T-cell (primary cell): Measurements from ENCODE around the gene PTGDR2. TPM values are rescaled to one million over a fixed set of nuclear protein-coding genes. Genes with fewer than 3 reads are reported as not detected.

Experiments used
- ATAC-seq, 4 experiments: fragments of 200-7000 bp in 3 of 4; fragments of 150-1000 bp in 1 of 4; cut with Tn5 transposase; replicated peaks in 1 of 4; 1 replicate in 3 of 4; 2 replicates in 1 of 4; pipeline ENCODE4 v1.10.0; 2021; ENCODE audit warnings: moderate library complexity in 3 of 4, mild to moderate bottlenecking in 2 of 4, moderate number of reproducible peaks in 1 of 4
- CTCF ChIA-PET, 2 donors: fragments of 300-600 bp; sonication (Branson Sonifier 250); formaldehyde crosslinking; loops; one replicate each; lab custom pipeline; 2022; ENCODE audit warnings: antibody characterized with exemption in 2 of 2; lab: Charles Lee
- POLR2A ChIA-PET, 2 donors: fragments of 300-600 bp; sonication (Branson Sonifier 250); formaldehyde crosslinking; loops; one replicate each; lab custom pipeline; 2022; ENCODE audit warnings: antibody characterized with exemption in 2 of 2; lab: Charles Lee
- DNase-seq, 35 experiments: peaks; one replicate each; pipeline versions ENCODE4 v3.0.0 to v3.0.0-alpha.2; 2013 to 2023
- H3K27ac ChIP-seq: one replicate; pipeline ENCODE4 v1.5.1; 2013; ENCODE audit warnings: low read length
- H3K27me3 ChIP-seq, 2 experiments: replicated peaks in 1 of 2; 1 replicate in 1 of 2; 2 replicates in 1 of 2; pipeline versions ENCODE4 v1.6.1 to v1.7.0; 2013; ENCODE audit warnings: low read length in 1 of 2, mixed read lengths in 1 of 2; ENCODE audit not compliant: control insufficient read depth in 2 of 2, insufficient read depth in 2 of 2; ENCODE audit errors: extremely low read depth in 1 of 2
- H3K36me3 ChIP-seq, 2 donors: 1 replicate in 1 of 2; 2 replicates in 1 of 2; pipeline versions ENCODE4 v1.6.1 to v1.7.0; 2013; ENCODE audit warnings: low read length in 1 of 2; ENCODE audit not compliant: control insufficient read depth in 2 of 2, insufficient read depth in 1 of 2; ENCODE audit errors: extremely low read depth in 1 of 2
- H3K4me1 ChIP-seq, 2 experiments: 1 replicate in 1 of 2; 2 replicates in 1 of 2; pipeline versions ENCODE4 v1.6.1 to v1.7.0; 2013; ENCODE audit warnings: low read length in 2 of 2, mixed read lengths in 1 of 2; ENCODE audit not compliant: insufficient read depth in 2 of 2, control insufficient read depth in 1 of 2; ENCODE audit errors: extremely low read depth in 1 of 2
- H3K4me3 ChIP-seq, 2 donors: 1 replicate in 1 of 2; 2 replicates in 1 of 2; pipeline versions ENCODE4 v1.5.1 to v1.7.0; 2013; ENCODE audit warnings: mild to moderate bottlenecking in 2 of 2, low read length in 1 of 2, moderate library complexity in 1 of 2; ENCODE audit not compliant: control insufficient read depth in 1 of 2; ENCODE audit errors: extremely low read depth in 1 of 2
- H3K9me3 ChIP-seq: 2 replicates; pipeline ENCODE4 v1.7.0; 2013
- H3K27ac Mint-ChIP-seq, 2 donors: one replicate each; pipeline ENCODE4 v1.8.0; 2020 to 2021; ENCODE audit warnings: mild to moderate bottlenecking in 2 of 2, mixed read lengths in 2 of 2
- H3K27me3 Mint-ChIP-seq, 2 donors: one replicate each; pipeline ENCODE4 v1.8.0; 2021 to 2022; ENCODE audit warnings: mixed read lengths in 2 of 2
- H3K36me3 Mint-ChIP-seq: one replicate; pipeline ENCODE4 v1.8.0; 2021; ENCODE audit warnings: mixed read lengths
- H3K4me1 Mint-ChIP-seq, 3 donors: one replicate each; pipeline ENCODE4 v1.8.0; 2020 to 2022; ENCODE audit warnings: mixed read lengths in 3 of 3, mild to moderate bottlenecking in 1 of 3
- H3K4me3 Mint-ChIP-seq, 3 donors: one replicate each; pipeline ENCODE4 v1.8.0; 2020 to 2022; ENCODE audit warnings: mild to moderate bottlenecking in 3 of 3, mixed read lengths in 3 of 3, moderate library complexity in 3 of 3
- H3K9me3 Mint-ChIP-seq, 3 donors: one replicate each; pipeline ENCODE4 v1.8.0; 2020 to 2022; ENCODE audit warnings: mixed read lengths in 3 of 3
- WGBS: methylation state at CpG from one replicate; pipeline ENCODE4 v1.1.5; 2013; ENCODE audit warnings: missing lambda C conversion rate; ENCODE audit not compliant: insufficient coverage; 5-methylcytosine and 5-hydroxymethylcytosine counted together
- total RNA-seq, 35 experiments: library from RNA in 6 of 35; stranded (reverse) in 6 of 35; fragments of 120-200 nt in 1 of 35; gene quantifications; one replicate each; pipeline versions ENCODE4 v1.2.1 to v1.2.4 and lab custom pipeline; 2013 to 2026

Gene PTGDR2
- total RNA-seq, 5 donors from 2014 or later (not counting 1 experiment from before 2014, with no cell fraction given) = 1.6 to 23.1 (median 2.7) TPM

- H3K36me3 ChIP-seq = peaks cover 10 to 16% of the 10 kb centered on the region in 2 donors
- DNase-seq = no peak
- H3K27ac ChIP-seq = no peak overlapping the region
- ChIA-PET POLR2A (no interaction called here), CTCF (interaction anchor here (0.5 to 1.3 kb wide), 2 partner anchors 19 to 70 kb away, joined by 3 to 4 read pairs; partner anchors contain the start of gene TMEM109 (in 1 of the 2))
- H3K9me3 Mint-ChIP-seq = no peaks in the 10 kb centered on the region
- H3K4me1 ChIP-seq = peaks cover 20 to 40% of the 10 kb centered on the region in 2 experiments
- 65% methylated on average over 8 of the region's 10 CpGs for WGBS
- H3K36me3 Mint-ChIP-seq = peaks cover 9% of the 10 kb centered on the region
- no peaks in the 10 kb centered on the region for H3K27me3 Mint-ChIP-seq
- H3K4me1 Mint-ChIP-seq = peaks cover 42 to 53% (median 48%) of the 10 kb centered on the region in 3 donors
- H3K27me3 ChIP-seq = no peaks in the 10 kb centered on the region
- H3K27ac Mint-ChIP-seq = peak overlapping the region; percentile 53 to 66
- H3K9me3 ChIP-seq = no peaks in the 10 kb centered on the region
- peak overlapping the region; percentile 85 to 97 (median 89) for H3K4me3 Mint-ChIP-seq
- ATAC-seq = no peak
- H3K4me3 ChIP-seq = peak overlapping the region in 1 of 2 donors; percentile 81
These were observed 11.5 kb downstream of the PTGDR2 start for GRCh38 chr11:60844045-60844869.

- ChIA-PET POLR2A (no interaction called here), CTCF (interaction anchor here (0.7 to 1.3 kb wide), 3 partner anchors 12 to 285 kb away, joined by 3 to 5 read pairs (median 4); partner anchors contain the start of gene TMEM109 (in 1 of the 2))
- no peaks in the 10 kb centered on the region for H3K27me3 ChIP-seq
- Mint-ChIP-seq H3K27ac (peak overlapping the region; percentile 91 to 97), H3K4me1 (peaks cover 42 to 51% (median 48%) of the 10 kb centered on the region in 3 donors), H3K9me3 (no peaks in the 10 kb centered on the region), H3K4me3 (peak overlapping the region; percentile 85 to 97 (median 89)), H3K36me3 (peaks cover 3% of the 10 kb centered on the region), H3K27me3 (no peaks in the 10 kb centered on the region)
- H3K27ac ChIP-seq = peak overlapping the region; percentile 50
- WGBS = 6% methylated on average over 12 of the region's 23 CpGs
- peaks cover 3 to 5% of the 10 kb centered on the region in 2 donors for H3K36me3 ChIP-seq
- H3K4me3 ChIP-seq = peak overlapping the region; percentile 81 to 89
- DNase-seq (peak in 2 of 35 experiments; percentile 8 to 14), ATAC-seq (no peak)
- no peaks in the 10 kb centered on the region for H3K9me3 ChIP-seq
- H3K4me1 ChIP-seq = peaks cover 20 to 40% of the 10 kb centered on the region in 2 experiments
These were observed 12.8 kb downstream of the PTGDR2 start for GRCh38 chr11:60842668-60843600.

- H3K9me3 ChIP-seq = no peaks in the 10 kb centered on the region
- no peaks in the 10 kb centered on the region for H3K9me3 Mint-ChIP-seq
- peaks cover 3% of the 10 kb centered on the region for H3K36me3 Mint-ChIP-seq
- ChIA-PET POLR2A (no interaction called here), CTCF (interaction anchor here in 1 of 2 donors (1.0 to 1.2 kb wide), 2 partner anchors 11 to 45 kb away, joined by 3 read pairs; no protein-coding TSS in a partner anchor)
- peak within 1 kb of the TSS; percentile 50 for H3K27ac ChIP-seq
- H3K4me3 ChIP-seq = peak within 1 kb of the TSS; percentile 81 to 89
- peaks cover 2 to 3% of the 10 kb centered on the region in 2 donors for H3K36me3 ChIP-seq
- H3K4me1 ChIP-seq = peaks cover 20 to 40% of the 10 kb centered on the region in 2 experiments
- DNase-seq = peak; percentile 92 to 99 (median 97)
- peaks cover 44 to 54% (median 48%) of the 10 kb centered on the region in 3 donors for H3K4me1 Mint-ChIP-seq
- under 1% methylated on average over 51 of the region's 57 CpGs for WGBS
- H3K27me3 Mint-ChIP-seq = no peaks in the 10 kb centered on the region
- peaks cover 0 to under 1% of the 10 kb centered on the region in 2 experiments for H3K27me3 ChIP-seq
- H3K27ac Mint-ChIP-seq = peak within 1 kb of the TSS; percentile 91 to 97
- peak within 1 kb of the TSS; percentile 85 to 97 (median 89) for H3K4me3 Mint-ChIP-seq
- peak; percentile 88 to 95 (median 92) for ATAC-seq
These were observed 13.7 kb downstream of the PTGDR2 start, which contains the start of gene CCDC86 for GRCh38 chr11:60841797-60842667. CCDC86 (plus strand) TSS chr11:60842113; CDS start chr11:60842125, 12 bp downstream.

- Mint-ChIP-seq H3K4me1 (peaks cover 43 to 55% (median 48%) of the 10 kb centered on the region in 3 donors), H3K9me3 (no peaks in the 10 kb centered on the region), H3K27ac (peak overlapping the region; percentile 66 to 97), H3K27me3 (no peaks in the 10 kb centered on the region), H3K36me3 (peaks cover 3% of the 10 kb centered on the region), H3K4me3 (peak overlapping the region; percentile 85 to 97 (median 89))
- H3K4me3 ChIP-seq = no peak overlapping the region
- no peak for DNase-seq
- peaks cover 20 to 40% of the 10 kb centered on the region in 2 experiments for H3K4me1 ChIP-seq
- peaks cover 0 to 5% of the 10 kb centered on the region in 2 experiments for H3K27me3 ChIP-seq
- ChIA-PET POLR2A (no interaction called here), CTCF (interaction anchor here (1.0 to 1.5 kb wide), 2 partner anchors 10 to 47 kb away, joined by 3 to 5 read pairs; no protein-coding TSS in a partner anchor)
- H3K36me3 ChIP-seq = peaks cover 2 to 3% of the 10 kb centered on the region in 2 donors
- no peak overlapping the region for H3K27ac ChIP-seq
- no peaks in the 10 kb centered on the region for H3K9me3 ChIP-seq
- ATAC-seq = no peak
- WGBS = 86% methylated on average over 4 of the region's 14 CpGs
These were observed 15.0 kb downstream of the PTGDR2 start for GRCh38 chr11:60840470-60841430.

- Histone ChIP-seq H3K9me3 (no peaks in the 10 kb centered on the region), H3K36me3 (no peaks in the 10 kb centered on the region), H3K27me3 (peaks cover 0 to 10% of the 10 kb centered on the region in 2 experiments), H3K4me1 (peaks cover 5 to 21% of the 10 kb centered on the region in 2 experiments), H3K4me3 (no peak overlapping the region), H3K27ac (no peak overlapping the region)
- 87% methylated on average over 6 of the region's 7 CpGs for WGBS
- H3K4me1 Mint-ChIP-seq = peaks cover 19 to 30% (median 23%) of the 10 kb centered on the region in 3 donors
- H3K27ac Mint-ChIP-seq = no peak overlapping the region
- no peaks in the 10 kb centered on the region for H3K9me3 Mint-ChIP-seq
- ChIA-PET CTCF (interaction anchor here in 1 of 2 donors (1.1 kb wide), 1 partner anchor 49 kb away, joined by 3 read pairs; no protein-coding TSS in a partner anchor), POLR2A (interaction anchor here in 1 of 2 donors (0.6 kb wide), 1 partner anchor 52 kb away, joined by 8 read pairs; no protein-coding TSS in a partner anchor)
- no peak overlapping the region for H3K4me3 Mint-ChIP-seq
- H3K36me3 Mint-ChIP-seq = no peaks in the 10 kb centered on the region
- DNase-seq (no peak), ATAC-seq (no peak)
- no peaks in the 10 kb centered on the region for H3K27me3 Mint-ChIP-seq
These were observed 17.6 kb downstream of the PTGDR2 start for GRCh38 chr11:60838132-60838531.
